ENCODE results near the gene EPN1.

EPN1 gene

DNA sequence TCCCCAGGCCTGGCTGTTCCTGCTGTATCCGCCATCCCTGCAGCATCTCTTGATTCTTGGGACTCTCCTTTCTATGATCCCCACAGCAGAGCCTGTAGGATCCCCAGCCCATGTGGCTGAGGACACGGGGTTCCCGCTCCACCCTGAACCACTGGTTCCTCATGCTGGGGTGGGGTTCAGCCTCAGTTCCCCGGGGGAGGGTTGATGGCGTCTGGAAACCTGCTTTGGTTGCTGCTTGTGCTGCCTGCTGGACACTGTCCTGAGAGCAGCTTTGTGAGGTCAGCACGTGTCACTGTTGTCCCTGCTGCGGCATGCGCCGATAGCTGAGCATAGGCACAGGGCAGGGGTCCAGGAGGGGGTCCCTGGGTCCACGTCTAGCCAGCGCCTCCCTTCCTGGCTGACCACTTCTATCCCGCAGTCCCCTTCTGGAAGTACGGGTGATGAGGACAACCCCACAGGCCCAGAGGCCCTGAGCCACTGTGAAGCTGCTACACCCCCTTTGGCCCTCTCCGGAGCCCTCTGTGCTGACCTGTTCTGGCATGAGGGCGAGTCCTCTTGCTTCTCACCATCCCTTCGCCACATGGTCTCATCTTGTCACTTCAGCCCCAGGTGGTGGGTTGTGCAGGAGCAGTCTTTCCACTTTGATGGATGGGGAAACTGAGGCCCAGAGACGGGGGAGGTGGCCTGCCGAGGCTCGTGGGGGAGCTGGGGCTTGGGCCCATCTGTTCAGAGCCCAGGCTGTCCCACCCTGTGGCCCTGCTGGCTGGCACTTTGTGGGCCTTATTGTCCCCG lies 5.5 kb downstream of the EPN1 start:
- no peak for DNase-seq

GRCh38 chr19:55681131-55682092 lies 6.4 kb downstream of the EPN1 start:
- DNase-seq: no peak

DNA sequence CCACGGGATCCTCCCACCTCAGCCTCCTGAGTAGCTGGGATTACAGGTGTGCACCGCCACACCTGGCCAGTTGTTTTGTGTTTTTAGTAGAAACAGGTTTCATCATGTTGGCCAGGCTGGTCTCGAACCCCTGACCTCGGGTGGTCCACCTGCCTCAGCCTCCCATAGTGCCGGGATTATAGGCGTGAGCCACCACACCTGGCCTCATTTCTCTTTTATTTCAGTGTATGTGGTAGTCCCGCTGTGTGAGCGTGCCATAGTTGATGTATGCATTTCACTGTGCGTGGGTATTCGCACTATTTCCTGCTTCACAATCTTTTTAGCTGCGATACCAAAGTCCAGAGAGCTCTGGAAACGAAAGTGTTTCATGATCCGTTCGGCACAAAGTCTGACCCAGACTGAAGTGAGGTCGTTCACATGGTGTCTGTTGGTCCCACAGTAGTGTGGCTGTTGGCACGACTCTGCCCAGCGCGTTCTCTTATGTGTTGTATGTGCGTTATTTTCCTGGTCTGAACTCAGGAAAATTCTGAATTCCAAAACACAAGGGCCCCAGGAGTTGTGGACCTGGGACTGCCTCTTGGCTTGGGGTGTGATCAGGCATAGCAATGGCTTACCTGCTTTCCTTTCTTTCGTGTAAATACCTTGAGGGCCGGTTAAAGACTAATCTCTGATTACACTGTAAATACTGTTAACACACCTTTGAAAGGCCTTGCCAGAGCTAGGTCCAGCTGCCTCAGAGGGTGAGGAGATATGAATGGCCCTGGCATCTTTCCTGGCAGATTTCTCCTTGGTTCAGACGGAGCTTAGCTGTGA lies 8.6 kb downstream of the EPN1 start:
- no peak for DNase-seq

GRCh38 chr19:55684946-55685681 lies 10.1 kb downstream of the EPN1 start:
- no peak for DNase-seq

DNA sequence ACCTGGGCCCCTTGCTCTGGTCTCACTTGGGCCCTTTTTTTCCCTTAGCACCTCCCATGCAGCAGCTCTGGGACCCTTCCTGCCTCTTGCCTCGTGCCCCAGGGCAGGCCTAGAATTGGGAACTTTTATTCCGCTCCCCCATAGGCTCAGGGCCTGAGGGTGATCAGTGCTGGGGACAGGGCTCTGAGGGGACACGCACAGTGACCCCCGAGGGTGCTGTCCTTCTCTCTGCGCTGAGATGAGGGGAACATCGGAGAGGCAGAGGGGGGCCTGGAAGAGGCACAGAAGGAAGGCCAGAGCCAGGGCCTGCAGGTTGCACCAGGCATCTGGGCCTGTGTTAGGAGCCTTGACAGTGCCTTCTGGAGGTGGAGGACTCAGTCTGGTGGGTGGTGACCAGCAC lies 10.8 kb downstream of the EPN1 start:
- DNase-seq: no peak

GRCh38 chr19:55686311-55687050 lies 11.5 kb downstream of the EPN1 start:
- DNase-seq: no peak

- DNase-seq: no peak
Observed at GRCh38 chr19:55687281-55688201, 12.5 kb downstream of the EPN1 start.

- DNase-seq: no peak
Observed at GRCh38 chr19:55688422-55689218, 13.6 kb downstream of the EPN1 start.

DNA sequence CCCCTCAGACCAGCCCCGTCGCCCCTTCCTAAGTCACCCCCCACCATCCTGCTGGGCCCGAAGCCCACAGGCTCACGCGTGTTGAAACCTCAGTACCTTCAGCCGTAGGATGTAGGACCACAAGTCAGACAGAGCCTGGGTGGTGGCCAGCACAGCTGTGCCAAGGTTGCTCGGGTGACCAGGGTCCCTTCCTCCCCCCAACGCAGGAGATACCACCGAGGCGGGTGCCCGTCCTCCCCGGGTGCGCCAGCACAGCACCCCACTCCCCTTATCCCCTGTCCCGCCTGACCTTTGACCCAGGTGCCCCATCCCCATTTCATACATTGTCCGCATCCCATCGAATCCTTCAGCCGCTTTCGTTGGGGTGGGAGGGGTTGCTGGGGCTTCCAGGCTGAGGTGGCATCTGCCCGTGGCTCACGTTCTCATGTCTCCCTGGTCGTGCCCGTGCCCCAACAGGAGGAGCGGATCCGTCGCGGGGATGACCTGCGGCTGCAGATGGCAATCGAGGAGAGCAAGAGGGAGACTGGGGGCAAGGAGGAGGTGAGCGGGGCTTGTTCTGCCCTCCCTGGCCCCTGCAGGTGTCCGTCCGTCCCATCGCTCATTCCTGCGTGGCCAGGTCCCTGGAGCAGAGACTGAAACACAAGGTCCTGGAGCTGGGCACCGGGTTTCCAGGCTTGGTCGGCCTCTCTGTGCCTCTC lies 14.5 kb downstream of the EPN1 start:
- no peak for DNase-seq

DNA sequence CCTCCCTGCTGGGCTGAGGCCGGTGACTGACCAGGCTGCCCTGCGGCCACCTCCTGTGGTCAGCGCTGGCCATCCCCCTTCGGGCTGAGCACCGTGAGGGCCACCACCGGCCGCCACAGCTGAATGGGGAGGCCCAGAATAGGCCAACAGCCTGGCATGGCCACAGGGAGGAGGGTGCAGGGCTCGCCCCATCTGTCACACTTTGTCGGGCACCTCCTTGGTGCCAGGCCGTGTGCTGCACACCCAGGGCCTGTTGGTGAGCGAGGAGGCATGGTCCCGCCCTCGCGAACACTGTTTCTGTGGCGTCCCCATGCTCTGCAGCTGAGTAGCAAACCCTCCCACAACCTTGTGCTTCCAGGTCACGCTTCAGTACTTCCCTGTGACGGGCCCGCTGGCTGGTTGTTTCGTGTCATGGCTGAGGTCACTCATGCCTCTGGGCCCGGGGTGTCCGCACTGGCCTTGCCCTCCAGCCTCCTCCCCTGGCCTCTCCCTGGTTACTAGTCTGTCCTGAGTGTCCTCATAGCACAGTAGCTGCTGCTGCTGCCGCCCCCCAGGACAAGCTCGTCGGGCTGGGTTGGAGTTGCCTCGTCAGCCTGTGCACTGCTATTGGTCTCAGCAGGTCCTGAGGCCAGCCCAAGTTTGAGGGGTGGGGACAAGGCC lies 15.2 kb downstream of the EPN1 start:
- no peak for DNase-seq

GRCh38 chr19:55690769-55691545 lies 15.9 kb downstream of the EPN1 start:
- DNase-seq: no peak

DNA sequence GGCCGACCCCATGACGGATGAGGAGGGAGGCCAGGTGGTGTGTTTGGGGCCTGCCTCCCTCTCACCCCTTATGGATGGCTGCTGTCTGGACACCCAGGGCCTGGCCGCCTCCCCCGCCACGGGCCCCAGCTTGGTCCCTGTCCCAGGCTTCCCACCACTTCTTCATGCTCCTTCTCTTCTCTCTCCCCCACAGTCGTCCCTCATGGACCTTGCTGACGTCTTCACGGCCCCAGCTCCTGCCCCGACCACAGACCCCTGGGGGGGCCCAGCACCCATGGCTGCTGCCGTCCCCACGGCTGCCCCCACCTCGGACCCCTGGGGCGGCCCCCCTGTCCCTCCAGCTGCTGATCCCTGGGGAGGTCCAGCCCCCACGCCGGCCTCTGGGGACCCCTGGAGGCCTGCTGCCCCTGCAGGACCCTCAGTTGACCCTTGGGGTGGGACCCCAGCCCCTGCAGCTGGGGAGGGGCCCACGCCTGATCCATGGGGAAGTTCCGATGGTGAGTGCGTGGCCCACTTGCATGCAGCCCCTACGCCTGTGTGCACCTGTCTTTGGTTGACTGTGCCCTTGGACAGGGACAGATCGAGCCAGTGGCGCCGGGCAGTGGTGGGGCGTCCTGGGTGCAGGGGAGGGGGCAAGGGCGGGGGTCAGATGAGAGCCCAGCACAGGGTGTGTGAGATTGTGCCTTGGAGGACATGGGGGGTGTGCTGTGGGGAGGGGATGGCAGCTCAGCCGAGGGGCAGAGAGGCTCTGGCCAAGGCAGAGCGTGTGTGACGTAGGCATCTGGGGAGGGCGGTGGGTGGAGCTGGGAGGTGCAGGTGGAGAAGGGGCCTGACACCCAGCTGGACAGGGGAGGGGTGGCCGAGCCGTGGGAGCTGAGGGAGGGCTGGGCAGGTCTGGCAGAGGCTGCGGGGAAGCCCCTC lies 16.8 kb downstream of the EPN1 start:
- no peak for DNase-seq

DNA sequence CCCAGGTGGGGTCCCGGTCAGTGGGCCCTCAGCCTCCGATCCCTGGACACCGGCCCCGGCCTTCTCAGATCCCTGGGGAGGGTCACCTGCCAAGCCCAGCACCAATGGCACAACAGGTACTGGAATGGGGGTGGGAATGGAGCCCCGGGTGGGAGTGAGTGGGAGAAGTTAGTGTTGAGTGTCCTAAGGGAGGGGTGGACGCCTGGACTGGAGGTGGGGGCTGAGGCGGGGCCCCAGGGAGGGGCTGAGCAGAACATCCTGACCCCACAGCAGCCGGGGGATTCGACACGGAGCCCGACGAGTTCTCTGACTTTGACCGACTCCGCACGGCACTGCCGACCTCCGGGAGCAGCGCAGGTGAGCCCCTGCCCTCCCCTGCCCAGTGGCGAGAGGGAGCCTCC lies 17.7 kb downstream of the EPN1 start:
- no peak for DNase-seq

GRCh38 chr19:55693336-55693974 lies 18.4 kb downstream of the EPN1 start:
- DNase-seq: no peak

- no peak for DNase-seq
Observed at GRCh38 chr19:55694241-55694655, 19.2 kb downstream of the EPN1 start.
